Endodermal cell (in vitro differentiated cells): ENCODE measurements around the gene AUTS2. TPM values are rescaled to one million over a fixed set of nuclear protein-coding genes. Genes with fewer than 3 reads are reported as not detected.
A peak's percentile ranks its signal among the peaks of the same experiment; 100 is the strongest.

ENCODE experiments used
- DNase-seq: peaks from one replicate; pipeline ENCODE4 v3.0.0-alpha.2; 2017
- H3K27ac ChIP-seq: 2 replicates; pipeline ENCODE4 v1.5.1; 2013; ENCODE audit warnings: mild to moderate bottlenecking, low read depth, low read length, moderate library complexity
- H3K27me3 ChIP-seq: 2 replicates; pipeline ENCODE4 v1.6.1; 2013; ENCODE audit warnings: mild to moderate bottlenecking, low read length, moderate library complexity; ENCODE audit not compliant: insufficient read depth, control insufficient read depth, poor library complexity, severe bottlenecking
- H3K36me3 ChIP-seq: 2 replicates; pipeline ENCODE4 v1.7.0; 2013; ENCODE audit warnings: mild to moderate bottlenecking, low read length, moderate library complexity; ENCODE audit not compliant: control insufficient read depth, insufficient read depth
- H3K4me1 ChIP-seq: one replicate; pipeline ENCODE4 v1.7.0; 2013; ENCODE audit warnings: low read length; ENCODE audit not compliant: control insufficient read depth, insufficient read depth
- H3K4me3 ChIP-seq: 2 replicates; pipeline ENCODE4 v1.5.1; 2013; ENCODE audit warnings: mild to moderate bottlenecking, low read length, moderate library complexity
- H3K9ac ChIP-seq: 2 replicates; pipeline ENCODE4 v1.6.1; 2013; ENCODE audit warnings: mild to moderate bottlenecking, low read length, moderate library complexity; ENCODE audit not compliant: poor library complexity, severe bottlenecking; ENCODE audit errors: extremely low read depth
- H3K9me3 ChIP-seq: 2 replicates; pipeline ENCODE4 v1.6.1; 2013; ENCODE audit warnings: mild to moderate bottlenecking, low read length, moderate library complexity; ENCODE audit not compliant: control insufficient read depth
- H3K27ac Mint-ChIP-seq: 2 replicates; pipeline ENCODE4 v1.8.0; 2020; ENCODE audit warnings: mixed read lengths
- H3K27me3 Mint-ChIP-seq: 2 replicates; pipeline ENCODE4 v1.8.0; 2021; ENCODE audit warnings: mild to moderate bottlenecking, mixed read lengths; ENCODE audit not compliant: insufficient read depth
- H3K36me3 Mint-ChIP-seq: 2 replicates; pipeline ENCODE4 v1.8.0; 2020; ENCODE audit warnings: low read depth, mixed read lengths
- H3K4me1 Mint-ChIP-seq: 2 replicates; pipeline ENCODE4 v1.8.0; 2020; ENCODE audit warnings: mixed read lengths
- H3K4me3 Mint-ChIP-seq: 2 replicates; pipeline ENCODE4 v1.8.0; 2020; ENCODE audit warnings: mild to moderate bottlenecking, moderate library complexity, mixed read lengths
- H3K9me3 Mint-ChIP-seq: 2 replicates; pipeline ENCODE4 v1.8.0; 2020; ENCODE audit warnings: mild to moderate bottlenecking, mixed read lengths
- CTCF ChIP-seq: fragments of 200-600 bp; sonication (generic); conservative IDR thresholded peaks from 2 replicates; pipeline ENCODE4 v1.5.0; 2021; ENCODE audit warnings: antibody characterized with exemption, mild to moderate bottlenecking
- WGBS, 2 experiments: methylation state at CpG; one replicate each; pipeline versions ENCODE4 v1.1.5 to v1.1.7; 2013; ENCODE audit warnings: missing lambda C conversion rate in 2 of 2, mixed read lengths in 1 of 2; ENCODE audit not compliant: insufficient coverage in 1 of 2, insufficient read length in 1 of 2; 5-methylcytosine and 5-hydroxymethylcytosine counted together
- total RNA-seq, 2 donors: library from RNA; stranded (reverse); fragmentation: NEBNext Ultra II Directional in 1 of 2; extraction: Animal tissue kit (Norgen Biotek cat#: 25700) in 1 of 2; gene quantifications; 2 replicates in 1 of 2; 3 replicates in 1 of 2; pipeline ENCODE4 v1.2.1, GENCODE V29; 2021

Gene AUTS2
- total RNA-seq, 2 donors from 2014 or later, result 76.8 to 106 TPM

- Mint-ChIP-seq H3K4me3 (no peak overlapping the region), H3K4me1 (peaks cover 3% of the 10 kb centered on the region), H3K27ac (peak overlapping the region; percentile 90), H3K9me3 (no peaks in the 10 kb centered on the region), H3K36me3 (no peaks in the 10 kb centered on the region), H3K27me3 (peaks cover 33% of the 10 kb centered on the region)
- peak overlapping the region; percentile 75 for H3K9ac ChIP-seq
- peak overlapping the region; percentile 89 for H3K4me3 ChIP-seq
- H3K27ac ChIP-seq, result peak overlapping the region; percentile 84
- no peak for DNase-seq
- no peaks in the 10 kb centered on the region for H3K9me3 ChIP-seq
- no peaks in the 10 kb centered on the region for H3K36me3 ChIP-seq
- WGBS, 2 experiments, result 0% methylated on average over 3 to 70 of the region's 70 CpGs
- peaks cover 8% of the 10 kb centered on the region for H3K4me1 ChIP-seq
- TF ChIP-seq CTCF, result no peak
- peaks cover 21% of the 10 kb centered on the region for H3K27me3 ChIP-seq
These were observed 411 bp downstream of the AUTS2 start for GRCh38 chr7:69598487-69599285.

GRCh38 chr7:69599286-69599954 is 1.1 kb downstream of the AUTS2 start:
- no peak for TF ChIP-seq CTCF
- Histone ChIP-seq H3K9ac (peak overlapping the region; percentile 75), H3K36me3 (no peaks in the 10 kb centered on the region), H3K27ac (peak overlapping the region; percentile 84), H3K27me3 (peaks cover 18% of the 10 kb centered on the region), H3K9me3 (no peaks in the 10 kb centered on the region), H3K4me1 (peaks cover 11% of the 10 kb centered on the region), H3K4me3 (peak overlapping the region; percentile 89)
- Mint-ChIP-seq H3K9me3 (no peaks in the 10 kb centered on the region), H3K36me3 (no peaks in the 10 kb centered on the region), H3K4me3 (no peak overlapping the region), H3K27ac (peak overlapping the region; percentile 88), H3K27me3 (peaks cover 27% of the 10 kb centered on the region), H3K4me1 (peaks cover 3% of the 10 kb centered on the region)
- peak; percentile 74 for DNase-seq
- 0% methylated on average over 18 to 61 of the region's 61 CpGs for WGBS, 2 experiments

- peak overlapping the region; percentile 75 for H3K9ac ChIP-seq
- 0% methylated on average over 22 of the region's 27 CpGs; no CpG with 5 or more reads in 1 of the 2 experiments for WGBS, 2 experiments
- Mint-ChIP-seq H3K27ac (peak overlapping the region; percentile 86), H3K36me3 (no peaks in the 10 kb centered on the region), H3K4me1 (peaks cover 3% of the 10 kb centered on the region), H3K27me3 (peaks cover 19% of the 10 kb centered on the region), H3K9me3 (no peaks in the 10 kb centered on the region), H3K4me3 (no peak overlapping the region)
- no peak for TF ChIP-seq CTCF
- H3K4me1 ChIP-seq, result peaks cover 13% of the 10 kb centered on the region
- peak overlapping the region; percentile 89 for H3K4me3 ChIP-seq
- DNase-seq, result no peak
- H3K27ac ChIP-seq, result peak overlapping the region; percentile 84
- H3K36me3 ChIP-seq, result no peaks in the 10 kb centered on the region
- H3K9me3 ChIP-seq, result no peaks in the 10 kb centered on the region
- H3K27me3 ChIP-seq, result peaks cover 17% of the 10 kb centered on the region
These were observed 1.9 kb downstream of the AUTS2 start for GRCh38 chr7:69599955-69600709.
